CD14-positive monocyte (primary cell): Measurements from ENCODE around the gene HEBP1. TPM values are rescaled to one million over a fixed set of nuclear protein-coding genes. Genes with fewer than 3 reads are reported as not detected.

Experiments used
- DNase-seq, 3 donors: peaks; one replicate each; pipeline ENCODE4 v3.0.0-alpha.2; 2011 to 2022
- H2AFZ ChIP-seq: 2 replicates; pipeline ENCODE4 v1.6.0; 2012; ENCODE audit warnings: mild to moderate bottlenecking, low read depth, low read length, inconsistent platforms; ENCODE audit not compliant: insufficient read depth, poor library complexity, severe bottlenecking
- H3K27ac ChIP-seq, 2 donors: 1 replicate in 1 of 2; 2 replicates in 1 of 2; pipeline ENCODE4 v1.5.1; 2012 to 2013; ENCODE audit warnings: low read length in 2 of 2, control low read depth in 1 of 2, inconsistent platforms in 1 of 2, low read depth in 1 of 2, mild to moderate bottlenecking in 1 of 2
- H3K27me3 ChIP-seq, 2 donors: one replicate each; pipeline versions ENCODE4 v1.6.0 to v1.6.1; 2011 to 2013; ENCODE audit warnings: low read length in 2 of 2; ENCODE audit not compliant: control insufficient read depth in 2 of 2, insufficient read depth in 2 of 2
- H3K36me3 ChIP-seq, 2 donors: replicated peaks in 1 of 2; 1 replicate in 1 of 2; 2 replicates in 1 of 2; pipeline versions ENCODE4 v1.5.1 to v1.6.1; 2012 to 2013; ENCODE audit warnings: low read length in 2 of 2, control low read depth in 1 of 2, inconsistent platforms in 1 of 2, mild to moderate bottlenecking in 1 of 2; ENCODE audit not compliant: insufficient read depth in 2 of 2, control insufficient read depth in 1 of 2
- H3K4me1 ChIP-seq, 2 donors: 1 replicate in 1 of 2; 2 replicates in 1 of 2; pipeline versions ENCODE4 v1.5.1 to v1.6.1; 2012 to 2013; ENCODE audit warnings: low read length in 2 of 2, control low read depth in 1 of 2, inconsistent platforms in 1 of 2, mild to moderate bottlenecking in 1 of 2, moderate library complexity in 1 of 2; ENCODE audit not compliant: insufficient read depth in 2 of 2, control insufficient read depth in 1 of 2
- H3K4me2 ChIP-seq: replicated peaks from 2 replicates; pipeline ENCODE3; 2012; ENCODE audit warnings: low read length, moderate library complexity, mild to moderate bottlenecking; ENCODE audit not compliant: poor library complexity, severe bottlenecking; ENCODE audit errors: extremely low read depth
- H3K4me3 ChIP-seq, 3 experiments: fragments of 200-600 bp in 1 of 3; sonication (generic) in 1 of 3; replicated peaks in 1 of 3; 1 replicate in 2 of 3; 2 replicates in 1 of 3; pipeline ENCODE4 v1.5.1; 2011 to 2013; ENCODE audit warnings: low read length in 3 of 3, mild to moderate bottlenecking in 3 of 3, control low read depth in 2 of 3, low read depth in 2 of 3, inconsistent platforms in 1 of 3, moderate library complexity in 1 of 3
- H3K79me2 ChIP-seq: 2 replicates; pipeline ENCODE4 v1.6.0; 2012; ENCODE audit warnings: mild to moderate bottlenecking, control low read depth, inconsistent platforms, low read length, moderate library complexity; ENCODE audit not compliant: insufficient read depth
- H3K9ac ChIP-seq: 2 replicates; pipeline ENCODE4 v1.6.0; 2017; ENCODE audit warnings: low read length, mild to moderate bottlenecking; ENCODE audit not compliant: insufficient read depth, poor library complexity, severe bottlenecking
- H3K9me3 ChIP-seq, 2 donors: replicated peaks in 1 of 2; 1 replicate in 1 of 2; 2 replicates in 1 of 2; pipeline versions ENCODE4 v1.5.1 to v1.6.1; 2012 to 2013; ENCODE audit warnings: low read length in 2 of 2, control low read depth in 1 of 2; ENCODE audit not compliant: control insufficient read depth in 1 of 2, insufficient read depth in 1 of 2
- H4K20me1 ChIP-seq: 2 replicates; pipeline ENCODE4 v1.6.0; 2012; ENCODE audit warnings: mild to moderate bottlenecking, low read length, control low read depth, moderate library complexity; ENCODE audit not compliant: insufficient read depth
- H3K27ac Mint-ChIP-seq, 7 donors: one replicate each; pipeline ENCODE4 v1.8.0; 2020; ENCODE audit warnings: mild to moderate bottlenecking in 7 of 7, mixed read lengths in 7 of 7, moderate library complexity in 6 of 7, inconsistent platforms in 2 of 7
- H3K27me3 Mint-ChIP-seq, 3 donors: one replicate each; pipeline ENCODE4 v1.8.0; 2021 to 2022; ENCODE audit warnings: low read depth in 3 of 3, mild to moderate bottlenecking in 3 of 3, mixed read lengths in 3 of 3, moderate library complexity in 3 of 3, inconsistent platforms in 1 of 3
- H3K36me3 Mint-ChIP-seq, 2 donors: one replicate each; pipeline ENCODE4 v1.8.0; 2020; ENCODE audit warnings: mixed read lengths in 2 of 2, inconsistent platforms in 1 of 2, mild to moderate bottlenecking in 1 of 2
- H3K4me1 Mint-ChIP-seq: one replicate; pipeline ENCODE4 v1.8.0; 2020; ENCODE audit warnings: mild to moderate bottlenecking, mixed read lengths
- H3K4me3 Mint-ChIP-seq, 2 donors: one replicate each; pipeline ENCODE4 v1.8.0; 2020; ENCODE audit warnings: mild to moderate bottlenecking in 2 of 2, mixed read lengths in 2 of 2, moderate library complexity in 1 of 2
- H3K9me3 Mint-ChIP-seq, 7 donors: one replicate each; pipeline ENCODE4 v1.8.0; 2020 to 2022; ENCODE audit warnings: mixed read lengths in 7 of 7, mild to moderate bottlenecking in 6 of 7, moderate library complexity in 6 of 7, inconsistent platforms in 2 of 7
- whole genome bisulfite sequencing: methylation state at CpG from one replicate; pipeline ENCODE4 v1.1.5; 2013; ENCODE audit warnings: missing lambda C conversion rate; ENCODE audit not compliant: insufficient coverage; 5-methylcytosine and 5-hydroxymethylcytosine counted together
- intact Hi-C, 2 donors: fragments of 100-400 bp; cut with micrococcal nuclease; formaldehyde crosslinking; loops; one replicate each; pipeline versions ENCODE4 v1.15.0 to v1.15.1; 2023
- polyA plus RNA-seq, 3 donors: library from polyadenylated mRNA; depleted of rRNA in 1 of 3; unstranded in 2 of 3; stranded (reverse) in 1 of 3; fragments of 300-500 nt in 2 of 3; fragments of >200 nt in 1 of 3; fragmentation: Illumina TruSeq in 2 of 3; gene quantifications; 1 replicate in 2 of 3; 2 replicates in 1 of 3; pipeline ENCODE4 v1.2.3, GENCODE V29; 2012 to 2021
- TF ChIP-seq, protein P1 (sequence below): fragments of 200-600 bp; IDR thresholded peaks from one replicate; pipeline ENCODE4 v1.8.0; 2022; ENCODE audit warnings: antibody characterized with exemption, mild to moderate bottlenecking

The HEBP1 gene
- polyA plus RNA-seq, 3 donors: 33.4 to 89.3 (median 71.3) TPM

DNA sequence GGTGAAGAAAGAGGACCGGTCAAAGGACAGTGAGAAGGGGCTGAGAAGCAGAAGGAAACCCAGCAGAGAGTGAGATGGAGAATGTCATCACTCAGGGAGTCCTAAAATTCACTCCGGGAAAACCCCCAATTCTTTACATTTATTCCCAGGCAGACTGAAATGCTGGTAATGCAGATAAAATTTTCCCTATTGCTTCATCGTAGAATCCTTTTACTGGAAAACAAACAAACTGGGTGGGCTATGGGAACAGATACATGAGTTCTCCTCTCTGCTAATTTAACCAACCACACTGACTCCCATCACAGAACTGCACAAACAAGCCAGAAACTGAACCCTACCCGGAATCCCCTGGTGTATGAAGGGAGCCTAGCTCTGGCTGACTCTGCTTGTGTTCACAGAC, 20.9 kb downstream of the HEBP1 start:
- Mint-ChIP-seq H3K36me3 (peaks cover 33 to 43% of the 10 kb centered on the region in 2 donors), H3K27ac (no peak overlapping the region), H3K4me1 (no peaks in the 10 kb centered on the region), H3K4me3 (no peak overlapping the region), H3K27me3 (no peaks in the 10 kb centered on the region), H3K9me3 (peaks cover 0 to 4% (median 3%) of the 10 kb centered on the region in 7 donors)
- Histone ChIP-seq H3K9ac (no peak overlapping the region), H3K4me2 (no peak overlapping the region), H3K27me3 (no peaks in the 10 kb centered on the region), H4K20me1 (no peaks in the 10 kb centered on the region), H3K27ac (no peak overlapping the region), H3K9me3 (peaks cover 1 to 2% of the 10 kb centered on the region in 2 donors), H3K4me1 (no peaks in the 10 kb centered on the region), H3K79me2 (no peaks in the 10 kb centered on the region), H2AFZ (no peak overlapping the region), H3K4me3 (no peak overlapping the region), H3K36me3 (peaks cover 45 to 94% of the 10 kb centered on the region in 2 donors)
- DNase-seq: no peak
- TF ChIP-seq, protein P1, sequence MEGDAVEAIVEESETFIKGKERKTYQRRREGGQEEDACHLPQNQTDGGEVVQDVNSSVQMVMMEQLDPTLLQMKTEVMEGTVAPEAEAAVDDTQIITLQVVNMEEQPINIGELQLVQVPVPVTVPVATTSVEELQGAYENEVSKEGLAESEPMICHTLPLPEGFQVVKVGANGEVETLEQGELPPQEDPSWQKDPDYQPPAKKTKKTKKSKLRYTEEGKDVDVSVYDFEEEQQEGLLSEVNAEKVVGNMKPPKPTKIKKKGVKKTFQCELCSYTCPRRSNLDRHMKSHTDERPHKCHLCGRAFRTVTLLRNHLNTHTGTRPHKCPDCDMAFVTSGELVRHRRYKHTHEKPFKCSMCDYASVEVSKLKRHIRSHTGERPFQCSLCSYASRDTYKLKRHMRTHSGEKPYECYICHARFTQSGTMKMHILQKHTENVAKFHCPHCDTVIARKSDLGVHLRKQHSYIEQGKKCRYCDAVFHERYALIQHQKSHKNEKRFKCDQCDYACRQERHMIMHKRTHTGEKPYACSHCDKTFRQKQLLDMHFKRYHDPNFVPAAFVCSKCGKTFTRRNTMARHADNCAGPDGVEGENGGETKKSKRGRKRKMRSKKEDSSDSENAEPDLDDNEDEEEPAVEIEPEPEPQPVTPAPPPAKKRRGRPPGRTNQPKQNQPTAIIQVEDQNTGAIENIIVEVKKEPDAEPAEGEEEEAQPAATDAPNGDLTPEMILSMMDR: no peak
- intact Hi-C loops: no loop called here
- WGBS: 100% methylated on average over 1 of the region's 4 CpGs

DNA sequence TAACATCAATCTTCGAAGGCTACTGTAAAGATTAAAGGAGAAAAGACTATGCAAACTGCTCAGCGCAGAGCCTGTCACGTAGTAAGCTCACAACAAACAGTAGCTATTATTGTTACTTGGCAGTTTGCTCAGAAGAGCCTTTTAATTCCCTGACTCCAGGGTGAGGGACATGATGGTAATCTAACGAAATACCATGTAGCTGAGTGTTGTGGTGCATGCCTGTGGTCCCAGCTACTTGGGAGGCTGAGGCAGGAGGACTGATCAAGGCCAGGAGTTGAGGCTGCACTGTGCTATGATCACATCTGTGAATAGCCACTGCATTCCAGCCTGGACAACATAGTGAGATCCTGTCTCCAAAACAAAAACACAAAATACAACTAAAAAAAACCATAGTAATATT, 22.8 kb downstream of the HEBP1 start:
- intact Hi-C loops: no loop called here
- Histone ChIP-seq H4K20me1 (no peaks in the 10 kb centered on the region), H3K9ac (no peak overlapping the region), H3K4me3 (no peak overlapping the region), H3K9me3 (peaks cover 11 to 12% of the 10 kb centered on the region in 2 donors), H3K4me1 (no peaks in the 10 kb centered on the region), H3K4me2 (no peak overlapping the region), H3K27me3 (no peaks in the 10 kb centered on the region), H2AFZ (no peak overlapping the region), H3K27ac (no peak overlapping the region), H3K36me3 (peaks cover 53 to 94% of the 10 kb centered on the region in 2 donors), H3K79me2 (no peaks in the 10 kb centered on the region)
- H3K9me3 Mint-ChIP-seq: peaks cover 8 to 17% (median 13%) of the 10 kb centered on the region in 7 donors
- H3K4me1 Mint-ChIP-seq: no peaks in the 10 kb centered on the region
- no peak overlapping the region for H3K4me3 Mint-ChIP-seq
- 90% methylated on average over 1 of the region's 4 CpGs for WGBS
- H3K36me3 Mint-ChIP-seq: peaks cover 37 to 51% of the 10 kb centered on the region in 2 donors
- no peaks in the 10 kb centered on the region for H3K27me3 Mint-ChIP-seq
- H3K27ac Mint-ChIP-seq: no peak overlapping the region
- no peak for DNase-seq
- TF ChIP-seq, protein P1: no peak
